Measurements from ENCODE around the gene UCK2.

Gene UCK2

DNA sequence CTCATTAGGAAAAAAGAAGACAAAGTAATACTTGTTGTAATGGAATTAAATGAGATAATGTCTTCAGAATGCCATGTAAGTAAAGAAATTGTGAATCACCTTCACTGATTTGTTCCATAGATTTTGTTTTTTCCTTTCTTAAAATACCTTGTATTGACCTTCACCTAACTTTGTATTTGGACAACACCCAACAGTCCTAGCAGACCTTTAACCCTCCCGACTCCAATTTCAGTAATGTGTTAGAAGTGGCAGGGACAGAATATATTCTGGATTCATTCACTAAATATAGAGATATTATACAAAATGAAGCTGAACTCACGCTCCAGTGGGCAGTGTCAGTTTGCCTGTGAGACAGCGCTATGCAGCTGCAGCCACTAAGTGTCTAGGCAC lies 57.9 kb downstream of the UCK2 start:
- Histone ChIP-seq H3K27ac (ENCODE audit: low read length) (no peak overlapping the region), H3K4me2 (ENCODE audit: low read length) (no peak overlapping the region), H2AFZ (ENCODE audit: low read depth, low read length) (no peak overlapping the region), H3K4me1 (ENCODE audit: low read length) (peaks cover 49% of the 10 kb centered on the region), H3K36me3 (replicated peaks; ENCODE audit: low read depth, low read length) (peaks cover 5% of the 10 kb centered on the region), H3K27me3 (ENCODE audit: low read depth, low read length) (no peaks in the 10 kb centered on the region), H3K79me2 (ENCODE audit: low read length) (peaks cover 97% of the 10 kb centered on the region), H3K4me3 (ENCODE audit: low read length) (no peak overlapping the region), H3K9me3 (ENCODE audit: insufficient read depth, low read length) (no peaks in the 10 kb centered on the region), H3K9ac (ENCODE audit: low read length) (no peak overlapping the region), H4K20me1 (ENCODE audit: insufficient read depth, low read length) (peaks cover 67% of the 10 kb centered on the region)
- TF ChIP-seq, protein P1, sequence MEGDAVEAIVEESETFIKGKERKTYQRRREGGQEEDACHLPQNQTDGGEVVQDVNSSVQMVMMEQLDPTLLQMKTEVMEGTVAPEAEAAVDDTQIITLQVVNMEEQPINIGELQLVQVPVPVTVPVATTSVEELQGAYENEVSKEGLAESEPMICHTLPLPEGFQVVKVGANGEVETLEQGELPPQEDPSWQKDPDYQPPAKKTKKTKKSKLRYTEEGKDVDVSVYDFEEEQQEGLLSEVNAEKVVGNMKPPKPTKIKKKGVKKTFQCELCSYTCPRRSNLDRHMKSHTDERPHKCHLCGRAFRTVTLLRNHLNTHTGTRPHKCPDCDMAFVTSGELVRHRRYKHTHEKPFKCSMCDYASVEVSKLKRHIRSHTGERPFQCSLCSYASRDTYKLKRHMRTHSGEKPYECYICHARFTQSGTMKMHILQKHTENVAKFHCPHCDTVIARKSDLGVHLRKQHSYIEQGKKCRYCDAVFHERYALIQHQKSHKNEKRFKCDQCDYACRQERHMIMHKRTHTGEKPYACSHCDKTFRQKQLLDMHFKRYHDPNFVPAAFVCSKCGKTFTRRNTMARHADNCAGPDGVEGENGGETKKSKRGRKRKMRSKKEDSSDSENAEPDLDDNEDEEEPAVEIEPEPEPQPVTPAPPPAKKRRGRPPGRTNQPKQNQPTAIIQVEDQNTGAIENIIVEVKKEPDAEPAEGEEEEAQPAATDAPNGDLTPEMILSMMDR (IDR thresholded peaks at IDR 0.05; ENCODE audit: low read depth, low read length) = no peak
- no peak for TF ChIP-seq EZH2phosphoT487 (IDR thresholded peaks at IDR 0.05; ENCODE audit: low read depth)

DNA sequence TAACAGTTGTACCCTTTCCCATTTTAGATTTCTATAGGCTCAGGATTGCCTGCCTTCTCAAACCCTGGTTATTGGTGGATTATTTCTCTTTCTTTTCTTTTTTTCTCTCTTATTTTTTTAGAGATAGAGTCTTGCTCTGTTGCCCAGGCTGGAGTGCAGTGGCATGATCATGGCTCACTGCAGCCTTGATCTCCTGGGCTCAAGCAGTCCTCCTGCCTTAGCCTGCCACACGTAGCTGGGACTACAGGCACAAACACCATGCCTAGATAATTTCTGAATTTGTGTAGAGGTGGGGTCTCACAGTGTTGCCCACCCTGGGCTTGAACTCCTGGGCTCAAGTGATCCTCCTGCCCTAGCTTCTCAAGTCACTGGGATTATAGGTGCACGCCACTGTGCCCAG lies 58.8 kb downstream of the UCK2 start:
- Histone ChIP-seq H2AFZ (ENCODE audit: low read depth, low read length) (no peak overlapping the region), H3K27me3 (ENCODE audit: low read depth, low read length) (no peaks in the 10 kb centered on the region), H3K27ac (ENCODE audit: low read length) (no peak overlapping the region), H3K79me2 (ENCODE audit: low read length) (peaks cover 94% of the 10 kb centered on the region), H3K4me3 (ENCODE audit: low read length) (no peak overlapping the region), H3K36me3 (replicated peaks; ENCODE audit: low read depth, low read length) (peaks cover 12% of the 10 kb centered on the region), H3K4me2 (ENCODE audit: low read length) (no peak overlapping the region), H3K9me3 (ENCODE audit: insufficient read depth, low read length) (no peaks in the 10 kb centered on the region), H3K4me1 (ENCODE audit: low read length) (peaks cover 41% of the 10 kb centered on the region), H3K9ac (ENCODE audit: low read length) (no peak overlapping the region), H4K20me1 (ENCODE audit: insufficient read depth, low read length) (peaks cover 72% of the 10 kb centered on the region)
- TF ChIP-seq, protein P1 (IDR thresholded peaks at IDR 0.05; ENCODE audit: low read depth, low read length) = no peak
- no peak for TF ChIP-seq EZH2phosphoT487 (IDR thresholded peaks at IDR 0.05; ENCODE audit: low read depth)

DNA sequence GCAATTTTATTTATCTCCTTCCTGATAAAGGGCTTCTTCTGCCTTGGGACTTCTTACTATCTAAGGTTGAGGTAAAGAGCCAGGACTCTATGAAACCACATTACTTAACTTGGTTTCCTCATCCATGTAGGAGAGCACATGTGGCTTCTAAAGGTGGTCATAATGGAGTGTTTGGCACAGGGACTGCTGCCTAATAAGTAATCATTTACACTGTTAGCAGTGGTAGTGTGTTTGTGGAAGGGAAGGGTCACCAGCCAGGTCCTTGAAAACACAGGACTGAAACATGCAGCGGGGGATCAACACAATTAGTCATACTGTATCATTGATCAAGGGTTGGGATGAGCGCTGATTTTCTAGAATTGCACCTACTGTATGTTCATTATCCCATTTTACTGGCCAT lies 59.6 kb downstream of the UCK2 start:
- H3K27ac ChIP-seq (ENCODE audit: low read length) = no peak overlapping the region
- no peak for TF ChIP-seq EZH2phosphoT487 (IDR thresholded peaks at IDR 0.05; ENCODE audit: low read depth)
- TF ChIP-seq, protein P1 (IDR thresholded peaks at IDR 0.05; ENCODE audit: low read depth, low read length) = no peak
- no peaks in the 10 kb centered on the region for H3K27me3 ChIP-seq (ENCODE audit: low read depth, low read length)
- H3K4me2 ChIP-seq (ENCODE audit: low read length) = no peak overlapping the region
- peaks cover 33% of the 10 kb centered on the region for H3K4me1 ChIP-seq (ENCODE audit: low read length)
- peaks cover 68% of the 10 kb centered on the region for H4K20me1 ChIP-seq (ENCODE audit: insufficient read depth, low read length)
- H3K36me3 ChIP-seq (replicated peaks; ENCODE audit: low read depth, low read length) = peaks cover 19% of the 10 kb centered on the region
- H3K9me3 ChIP-seq (ENCODE audit: insufficient read depth, low read length) = no peaks in the 10 kb centered on the region
- H3K4me3 ChIP-seq (ENCODE audit: low read length) = no peak overlapping the region
- peaks cover 86% of the 10 kb centered on the region for H3K79me2 ChIP-seq (ENCODE audit: low read length)
- H2AFZ ChIP-seq (ENCODE audit: low read depth, low read length) = no peak overlapping the region
- no peak overlapping the region for H3K9ac ChIP-seq (ENCODE audit: low read length)

DNA sequence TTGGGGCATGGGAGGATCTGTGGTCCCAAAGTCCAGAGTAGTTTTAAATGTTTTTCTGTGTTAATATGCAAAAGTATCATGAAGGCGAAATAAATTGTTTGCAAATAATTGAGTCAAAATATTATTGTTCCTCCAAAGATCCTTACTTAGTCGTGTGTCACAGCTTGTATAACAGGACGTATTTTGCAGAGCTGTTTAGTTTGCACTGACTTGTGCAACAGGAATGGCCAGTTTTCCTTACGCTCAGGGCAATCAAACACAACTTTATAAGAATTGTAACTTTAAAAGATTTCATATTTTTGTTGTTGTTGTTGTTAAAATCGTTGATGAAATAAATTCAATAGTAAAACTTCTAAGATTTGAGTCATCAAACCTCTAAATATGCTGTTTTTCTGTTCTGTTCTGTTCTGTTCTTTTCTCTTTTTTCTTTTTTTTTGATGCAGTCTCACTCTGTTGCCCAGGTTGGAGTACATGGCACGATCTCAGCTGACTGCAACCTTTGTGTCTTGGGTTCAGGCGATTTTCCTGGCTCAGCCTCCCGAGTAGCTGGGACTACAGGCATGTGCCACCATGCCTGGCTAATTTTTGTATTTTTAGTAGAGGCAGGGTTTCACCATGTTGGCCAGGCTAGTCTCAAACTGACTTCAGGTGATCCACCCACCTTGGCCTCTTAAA lies 60.6 kb downstream of the UCK2 start:
- Histone ChIP-seq H3K27me3 (ENCODE audit: low read depth, low read length) (no peaks in the 10 kb centered on the region), H3K4me2 (ENCODE audit: low read length) (no peak overlapping the region), H2AFZ (ENCODE audit: low read depth, low read length) (no peak overlapping the region), H3K27ac (ENCODE audit: low read length) (no peak overlapping the region), H3K4me3 (ENCODE audit: low read length) (no peak overlapping the region), H4K20me1 (ENCODE audit: insufficient read depth, low read length) (peaks cover 63% of the 10 kb centered on the region), H3K9me3 (ENCODE audit: insufficient read depth, low read length) (no peaks in the 10 kb centered on the region), H3K4me1 (ENCODE audit: low read length) (peaks cover 23% of the 10 kb centered on the region), H3K79me2 (ENCODE audit: low read length) (peaks cover 75% of the 10 kb centered on the region), H3K36me3 (replicated peaks; ENCODE audit: low read depth, low read length) (peaks cover 24% of the 10 kb centered on the region), H3K9ac (ENCODE audit: low read length) (no peak overlapping the region)
- TF ChIP-seq EZH2phosphoT487 (IDR thresholded peaks at IDR 0.05; ENCODE audit: low read depth) = no peak
- TF ChIP-seq, protein P1 (IDR thresholded peaks at IDR 0.05; ENCODE audit: low read depth, low read length) = no peak
